ENCODE results near the gene ANKRD50.

Gene ANKRD50

GRCh38 chr4:124631760-124632159, 80.8 kb downstream of the ANKRD50 start:
- peak; percentile 69 to 88 for DNase-seq

- DNase-seq = no peak
Observed at GRCh38 chr4:124629681-124630080, 82.9 kb downstream of the ANKRD50 start.
